KBM-7 (cell line): Measurements from ENCODE around the gene PPARG.

Source experiments
- DNase-seq: peaks from one replicate; pipeline ENCODE4 v3.0.0-alpha.2; 2015
- in situ Hi-C: fragments of 300-500 bp; cut with MboI; formaldehyde crosslinking; loops from 2 replicates; pipeline ENCODE4 v1.14.3; 2020; ENCODE audit warnings: low sequenced_read_pairs, low pct_unique_long_range_greater_than_20kb, mixed read lengths

PPARG gene

DNA sequence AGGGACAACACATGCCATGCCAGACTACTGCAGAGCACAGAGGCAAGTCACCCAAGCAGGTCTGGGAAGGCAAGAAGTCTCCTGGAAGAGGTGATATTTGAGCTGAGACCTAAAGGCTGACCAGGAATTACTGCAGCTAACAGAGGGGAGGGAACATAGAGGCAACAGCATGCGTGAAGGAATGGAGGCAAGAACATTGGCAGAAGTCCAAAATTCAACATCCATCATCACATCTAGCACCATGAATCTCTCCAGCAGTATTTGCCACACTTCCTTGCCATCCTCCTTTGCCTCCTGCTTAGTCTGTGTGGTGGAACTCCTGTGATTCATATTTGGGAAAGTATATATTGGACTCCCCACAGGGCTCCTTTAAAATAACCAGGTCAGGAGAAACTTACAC, 194.5 kb downstream of the PPARG start:
- DNase-seq: no peak
- in situ Hi-C loops: no loop called here

DNA sequence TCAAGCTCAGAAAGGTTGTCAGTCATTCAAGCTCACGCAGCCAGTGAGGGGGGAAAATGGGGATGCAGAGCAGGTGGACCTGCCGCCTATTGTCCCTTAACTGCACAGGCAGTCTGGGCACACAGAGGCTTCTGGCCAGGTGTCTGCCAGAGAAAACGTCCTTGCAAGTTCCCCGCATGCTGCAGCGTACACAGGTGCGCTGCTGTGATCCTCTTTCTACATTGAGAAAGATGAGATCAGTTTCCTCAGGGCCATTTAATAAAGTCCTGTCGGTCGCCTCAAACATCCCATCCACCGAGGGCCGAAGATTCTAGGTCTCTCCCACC, 195.0 kb downstream of the PPARG start:
- no peak for DNase-seq
- in situ Hi-C loops: no loop called here
